GM12873 (cell line): ENCODE measurements around the gene C3orf62.

ENCODE experiments used
- TF ChIP-seq, protein P1 (sequence below): IDR thresholded peaks from 2 replicates; pipeline ENCODE4 v1.5.1; 2012; ENCODE audit warnings: low read depth, mild to moderate bottlenecking, moderate library complexity, low read length, control low read depth; ENCODE audit not compliant: insufficient read depth; ENCODE audit errors: missing control alignments

C3orf62 gene

GRCh38 chr3:49255718-49256511, 21.1 kb downstream of the C3orf62 start:
- TF ChIP-seq, protein P1, sequence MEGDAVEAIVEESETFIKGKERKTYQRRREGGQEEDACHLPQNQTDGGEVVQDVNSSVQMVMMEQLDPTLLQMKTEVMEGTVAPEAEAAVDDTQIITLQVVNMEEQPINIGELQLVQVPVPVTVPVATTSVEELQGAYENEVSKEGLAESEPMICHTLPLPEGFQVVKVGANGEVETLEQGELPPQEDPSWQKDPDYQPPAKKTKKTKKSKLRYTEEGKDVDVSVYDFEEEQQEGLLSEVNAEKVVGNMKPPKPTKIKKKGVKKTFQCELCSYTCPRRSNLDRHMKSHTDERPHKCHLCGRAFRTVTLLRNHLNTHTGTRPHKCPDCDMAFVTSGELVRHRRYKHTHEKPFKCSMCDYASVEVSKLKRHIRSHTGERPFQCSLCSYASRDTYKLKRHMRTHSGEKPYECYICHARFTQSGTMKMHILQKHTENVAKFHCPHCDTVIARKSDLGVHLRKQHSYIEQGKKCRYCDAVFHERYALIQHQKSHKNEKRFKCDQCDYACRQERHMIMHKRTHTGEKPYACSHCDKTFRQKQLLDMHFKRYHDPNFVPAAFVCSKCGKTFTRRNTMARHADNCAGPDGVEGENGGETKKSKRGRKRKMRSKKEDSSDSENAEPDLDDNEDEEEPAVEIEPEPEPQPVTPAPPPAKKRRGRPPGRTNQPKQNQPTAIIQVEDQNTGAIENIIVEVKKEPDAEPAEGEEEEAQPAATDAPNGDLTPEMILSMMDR = no peak

DNA sequence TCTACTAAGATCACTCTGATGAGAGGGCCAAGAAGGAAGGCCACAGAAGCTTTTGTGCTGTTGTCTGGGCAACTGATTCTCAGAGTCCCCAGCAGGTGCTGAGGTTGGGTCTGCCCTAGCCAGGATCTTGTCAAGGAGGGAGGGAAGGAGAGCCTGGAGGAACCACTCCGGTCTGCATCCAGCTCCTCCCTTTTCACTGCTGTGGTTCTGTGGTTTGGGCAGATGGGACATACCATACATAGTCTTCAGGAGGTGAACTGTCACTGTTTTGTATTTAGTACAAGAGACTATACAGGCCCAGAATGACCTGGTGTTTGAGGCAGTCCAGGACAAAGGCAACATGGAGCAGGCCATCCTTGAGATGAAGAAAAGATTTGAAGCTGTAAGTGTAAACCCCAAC, 21.9 kb downstream of the C3orf62 start:
- TF ChIP-seq, protein P1 = no peak

- TF ChIP-seq, protein P1 = no peak
Measured at GRCh38 chr3:49253512-49253911, 23.5 kb downstream of the C3orf62 start.

- TF ChIP-seq, protein P1 = no peak
Measured at GRCh38 chr3:49248840-49249227, 28.2 kb downstream of the C3orf62 start.

DNA sequence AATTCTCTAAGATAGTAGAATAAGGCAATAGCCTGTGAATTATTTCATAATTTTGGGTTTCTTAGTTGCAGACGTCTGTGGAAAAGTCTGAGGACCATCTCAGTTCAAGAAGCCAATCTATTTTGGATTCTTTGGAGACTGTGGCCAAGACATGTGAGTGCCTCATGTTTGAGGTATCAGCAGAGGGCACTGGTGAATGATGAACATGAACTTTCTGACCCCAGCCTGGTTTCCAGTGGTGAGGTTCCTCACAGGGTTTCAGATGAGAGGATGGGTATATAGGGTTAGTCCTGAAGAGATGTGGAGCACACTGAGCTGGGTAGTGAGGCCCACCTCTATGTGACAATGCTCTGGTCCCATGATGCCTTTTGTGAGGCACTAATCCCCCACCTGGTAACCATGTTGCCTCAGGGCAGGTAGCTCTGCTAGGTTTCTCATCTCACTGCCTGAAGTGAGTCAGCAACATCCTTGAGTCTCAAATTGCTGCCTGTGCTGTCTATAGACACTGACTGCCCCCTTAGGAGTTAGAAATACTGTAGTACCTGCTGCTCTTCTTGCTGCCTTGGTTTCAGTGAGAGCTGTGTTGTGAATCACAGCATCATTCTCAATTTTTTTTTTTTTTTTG, 32.3 kb downstream of the C3orf62 start:
- TF ChIP-seq, protein P1 = peak; percentile 16

GRCh38 chr3:49238274-49239127, 38.5 kb downstream of the C3orf62 start:
- TF ChIP-seq, protein P1 = no peak

DNA sequence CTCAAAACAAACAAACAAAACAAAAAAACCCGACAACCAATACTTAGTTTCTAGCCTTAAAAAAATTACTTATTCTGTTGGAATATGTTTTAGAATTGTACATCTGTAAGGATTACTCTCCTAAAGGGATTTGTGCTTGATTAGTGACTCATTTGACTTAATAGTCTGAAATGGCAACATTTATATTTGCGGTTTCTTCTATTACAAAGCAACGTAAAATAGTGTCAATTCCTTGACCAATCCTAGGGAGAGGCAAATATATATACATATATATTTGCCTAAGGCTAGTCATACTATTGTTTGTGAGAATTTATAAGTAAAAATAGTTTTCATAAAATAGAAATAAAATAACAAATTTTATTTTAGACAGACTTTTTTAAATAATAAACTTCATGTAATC, 39.7 kb downstream of the C3orf62 start:
- TF ChIP-seq, protein P1 = no peak
